Measurements from ENCODE around the gene TOP1.

TOP1 gene

GRCh38 chr20:41134362-41135186, 106.0 kb downstream of the TOP1 start:
- DNase-seq, result no peak

GRCh38 chr20:41135187-41135887, 106.7 kb downstream of the TOP1 start:
- DNase-seq, result no peak

DNA sequence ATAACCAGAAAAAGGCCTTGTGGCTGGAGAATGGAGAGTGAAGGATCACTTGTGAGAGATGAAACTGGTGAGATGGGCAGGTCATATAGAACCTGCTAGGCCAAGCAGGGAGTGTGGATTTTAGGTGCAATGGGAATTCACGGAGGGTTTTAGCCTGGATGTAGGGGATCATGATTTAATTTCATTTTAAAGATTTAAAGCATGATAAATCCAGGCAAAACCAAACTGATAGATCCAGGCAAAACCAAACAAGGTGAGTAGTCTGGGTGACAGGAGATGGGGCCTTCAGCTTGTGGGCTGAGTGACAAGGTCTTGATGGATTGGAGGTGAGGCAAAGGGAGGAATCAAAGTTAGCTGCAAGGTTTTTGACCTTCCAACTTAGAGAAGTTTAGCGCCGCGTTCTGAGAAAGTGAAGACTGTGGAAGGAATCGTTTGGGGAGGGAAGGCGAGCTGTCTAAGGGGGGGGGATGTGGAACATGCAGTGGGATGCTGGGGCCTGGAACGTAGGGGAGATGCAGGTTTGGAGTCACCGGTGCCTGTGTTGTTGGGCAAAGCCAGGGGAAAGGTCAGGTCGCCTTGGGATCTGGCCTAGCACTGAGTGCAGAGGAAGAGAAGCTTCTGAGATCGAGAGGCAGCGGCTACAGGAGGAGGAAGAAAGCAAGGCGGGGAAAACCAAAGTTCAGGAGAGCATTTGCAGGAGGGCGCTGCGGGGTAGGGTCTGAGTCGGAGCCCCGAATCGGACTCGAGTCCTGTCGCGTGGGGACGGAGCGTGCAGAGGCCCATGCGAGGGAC, 107.5 kb downstream of the TOP1 start:
- DNase-seq, result no peak

- DNase-seq, result peak; percentile 92
These were observed 108.3 kb downstream of the TOP1 start, which contains the start of gene PLCG1 for GRCh38 chr20:41136680-41137613. PLCG1 (plus strand) TSS chr20:41137543; CDS start chr20:41137642, 99 bp downstream.

DNA sequence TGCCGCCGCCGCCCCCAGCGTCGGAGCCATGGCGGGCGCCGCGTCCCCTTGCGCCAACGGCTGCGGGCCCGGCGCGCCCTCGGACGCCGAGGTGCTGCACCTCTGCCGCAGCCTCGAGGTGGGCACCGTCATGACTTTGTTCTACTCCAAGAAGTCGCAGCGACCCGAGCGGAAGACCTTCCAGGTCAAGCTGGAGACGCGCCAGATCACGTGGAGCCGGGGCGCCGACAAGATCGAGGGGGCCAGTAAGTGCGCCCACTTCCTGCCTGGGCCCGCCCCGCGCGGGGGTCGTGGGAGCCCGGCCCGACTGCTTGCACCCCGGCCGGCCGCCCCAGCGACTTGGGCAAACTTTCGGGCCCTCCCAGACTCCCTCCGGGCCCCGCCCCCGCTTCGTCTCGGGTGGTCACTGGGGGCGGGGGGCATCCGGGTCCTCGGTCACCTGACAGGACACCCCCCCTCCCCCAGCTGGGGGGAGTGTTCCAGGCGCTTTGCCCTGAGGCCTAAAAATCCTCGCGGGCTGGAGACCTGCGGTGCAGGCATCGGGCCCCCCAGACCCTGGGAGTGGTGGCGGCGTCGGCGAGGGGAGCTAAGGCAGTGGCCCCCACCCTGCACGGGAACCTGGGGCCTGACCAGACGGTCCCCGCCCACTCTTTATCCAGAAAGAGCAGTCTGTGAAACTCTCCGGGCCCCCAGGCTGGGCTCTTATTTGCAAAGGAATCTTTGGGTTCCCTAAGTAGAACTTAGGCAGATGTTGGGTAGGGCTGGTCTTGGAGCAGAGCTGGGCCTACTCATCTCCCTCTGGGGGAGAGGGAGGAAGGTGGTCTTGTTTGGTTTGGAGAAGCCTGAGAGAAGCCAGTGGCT, 109.2 kb downstream of the TOP1 start:
- peak; percentile 90 for DNase-seq

GRCh38 chr20:41138475-41139226, 110.0 kb downstream of the TOP1 start:
- DNase-seq, result no peak

- DNase-seq, result no peak
These were observed 110.8 kb downstream of the TOP1 start for GRCh38 chr20:41139227-41140093.

- DNase-seq, result no peak
These were observed 111.9 kb downstream of the TOP1 start for GRCh38 chr20:41140226-41141133.

GRCh38 chr20:41141153-41141815, 112.7 kb downstream of the TOP1 start:
- no peak for DNase-seq

- DNase-seq, result no peak
These were observed 113.6 kb downstream of the TOP1 start for GRCh38 chr20:41142245-41142644.

DNA sequence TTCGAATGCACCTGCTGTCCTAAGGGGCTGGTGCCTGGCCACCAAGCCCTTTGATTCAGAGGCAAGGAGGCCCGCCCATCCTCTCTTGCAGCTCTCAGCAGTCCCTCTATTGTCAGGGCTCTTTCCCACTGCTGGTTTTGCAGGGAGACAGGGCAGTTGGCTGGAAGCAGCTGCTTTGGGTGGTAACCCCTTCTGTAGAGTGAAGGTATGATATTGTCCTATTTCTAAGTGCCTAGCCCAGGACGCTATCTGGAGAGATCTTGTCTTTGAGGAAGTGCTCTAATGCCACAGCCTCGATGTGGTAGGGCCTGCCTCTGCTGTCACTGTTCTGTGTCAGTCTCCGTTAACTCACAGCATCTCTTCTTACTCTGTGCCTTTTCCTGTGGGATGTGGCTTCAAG, 114.3 kb downstream of the TOP1 start:
- DNase-seq, result no peak

- DNase-seq, result no peak
These were observed 114.7 kb downstream of the TOP1 start for GRCh38 chr20:41143354-41143753.

GRCh38 chr20:41145317-41145716, 116.7 kb downstream of the TOP1 start:
- DNase-seq, result no peak

DNA sequence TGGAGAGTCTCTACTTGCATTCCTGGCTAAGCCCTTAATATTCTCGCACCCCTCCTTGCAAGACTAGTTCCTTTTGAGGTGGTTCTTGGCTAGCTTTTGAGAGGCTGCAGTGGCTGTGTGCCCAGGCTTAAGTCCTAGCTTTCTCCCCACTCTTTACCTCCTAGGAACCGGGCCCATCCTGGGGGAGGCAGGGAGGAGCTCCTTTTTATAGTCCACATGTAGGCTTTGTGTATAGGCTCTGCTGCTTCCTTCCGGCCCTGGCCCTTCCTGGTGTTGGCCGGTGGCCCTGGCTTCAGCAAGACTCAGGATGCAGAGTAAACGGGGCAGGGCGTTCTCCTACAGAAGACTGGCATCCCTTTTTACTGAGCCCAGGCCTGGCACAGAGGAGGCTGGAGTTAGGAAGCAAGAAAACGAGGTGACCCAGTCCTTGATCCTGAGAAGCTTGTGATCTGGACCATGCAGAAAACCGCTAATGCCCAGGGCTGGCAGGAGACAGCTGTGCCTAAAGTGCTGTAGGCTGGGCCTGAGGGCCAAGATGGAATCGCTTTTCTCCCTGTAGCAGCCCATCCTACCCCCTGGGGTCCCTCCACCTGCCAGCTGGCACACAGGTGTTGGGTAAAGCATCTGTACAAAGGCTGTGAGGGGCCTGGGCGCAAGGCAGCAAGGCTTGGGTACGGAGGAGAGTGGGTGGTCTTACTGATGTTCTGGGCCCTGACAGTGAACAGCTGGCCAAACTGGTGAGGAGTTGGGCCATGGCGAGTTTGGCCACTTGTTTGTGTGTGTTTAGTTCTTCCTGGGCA, 117.4 kb downstream of the TOP1 start:
- DNase-seq, result peak; percentile 66

GRCh38 chr20:41147767-41148191, 119.2 kb downstream of the TOP1 start:
- DNase-seq, result no peak

DNA sequence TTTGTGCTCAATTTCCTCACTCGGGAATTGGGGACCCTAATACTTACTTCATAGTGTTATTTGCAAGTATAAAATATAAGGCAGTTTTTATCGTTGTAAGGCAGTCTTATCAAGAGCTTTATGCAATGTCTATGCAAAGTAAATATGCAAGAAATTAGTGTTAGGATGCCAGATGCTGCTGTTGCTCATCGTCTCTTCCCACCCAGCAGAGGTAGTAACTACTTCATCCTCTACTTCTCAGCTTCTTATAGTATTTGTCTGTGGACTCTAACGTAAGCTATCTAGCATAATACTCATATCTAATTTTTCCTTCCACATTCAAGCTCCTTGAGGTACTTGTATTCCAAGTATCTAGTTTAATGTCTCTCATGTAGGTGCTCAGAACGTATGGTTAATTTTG, 120.3 kb downstream of the TOP1 start:
- DNase-seq, result no peak

GRCh38 chr20:41150664-41151063, 122.0 kb downstream of the TOP1 start:
- DNase-seq, result no peak

Data from left hindlimb (tissue), 1 donor.